Adrenal gland (tissue), 12 donors: ENCODE data around the gene ULBP1. TPM values are rescaled to one million over a fixed set of nuclear protein-coding genes. Genes with fewer than 3 reads are reported as not detected.
A peak's percentile ranks its signal among the peaks of the same experiment; 100 is the strongest.

Experiments used
- DNase-seq, 7 donors: peaks; one replicate each; pipeline ENCODE4 v3.0.0-alpha.2; 2019 to 2020
- H3K27ac ChIP-seq, 5 donors: fragments of 200-600 bp; sonication (generic) in 4 of 5; 1 replicate in 3 of 5; 2 replicates in 2 of 5; pipeline versions ENCODE4 v1.5.1 to v1.8.0; 2016 to 2020; ENCODE audit warnings: mild to moderate bottlenecking in 1 of 5
- H3K27me3 ChIP-seq: fragments of 200-600 bp; 2 replicates; pipeline ENCODE4 v1.8.0; 2021
- H3K36me3 ChIP-seq, 2 donors: fragments of 200-600 bp; replicated peaks in 1 of 2; 1 replicate in 1 of 2; 2 replicates in 1 of 2; pipeline versions ENCODE4 v1.5.1 to v1.8.0; 2018 to 2022
- H3K4me1 ChIP-seq, 2 donors: fragments of 200-600 bp; replicated peaks in 1 of 2; 1 replicate in 1 of 2; 2 replicates in 1 of 2; pipeline versions ENCODE4 v1.5.1 to v1.8.0; 2018 to 2021
- H3K4me3 ChIP-seq, 4 donors: fragments of 200-600 bp; sonication (generic) in 3 of 4; one replicate each; pipeline ENCODE4 v1.5.1; 2016 to 2018
- H3K9me3 ChIP-seq, 3 donors: fragments of 200-600 bp; sonication (generic) in 1 of 3; replicated peaks in 1 of 3; 1 replicate in 2 of 3; 2 replicates in 1 of 3; pipeline versions ENCODE4 v1.5.1 to v1.8.0; 2016 to 2021
- CTCF ChIP-seq, 6 experiments: fragments of 450-650 bp in 4 of 6; fragments of 200-600 bp in 2 of 6; sonication (generic) in 1 of 6; IDR thresholded peaks; 1 replicate in 5 of 6; 2 replicates in 1 of 6; pipeline versions ENCODE4 v1.5.1 to v1.8.0; 2016 to 2021; ENCODE audit warnings: antibody characterized with exemption in 6 of 6, mild to moderate bottlenecking in 2 of 6, moderate library complexity in 1 of 6
- POLR2A ChIP-seq, 2 donors: fragments of 450-650 bp; IDR thresholded peaks; one replicate each; pipeline ENCODE4 v1.6.1; 2017; ENCODE audit warnings: antibody characterized with exemption in 2 of 2, mild to moderate bottlenecking in 2 of 2, moderate library complexity in 1 of 2
- WGBS, 4 donors: extraction: QIAGEN DNeasy Blood & Tissue Kit in 2 of 4; methylation state at CpG; one replicate each; pipeline versions ENCODE4 v1.1.5 to v1.1.7; 2013 to 2017; 5-methylcytosine and 5-hydroxymethylcytosine counted together
- intact Hi-C, 2 donors: fragments of 100-400 bp; cut with DNase I; formaldehyde crosslinking; loops; one replicate each; pipeline versions ENCODE4 v1.14.1 to v1.15.0; 2022 to 2023
- polyA plus RNA-seq, 3 donors: library from polyadenylated mRNA; stranded (reverse); fragments of 200-250 nt in 2 of 3; fragments of 350-450 nt in 1 of 3; fragmentation: Illumina TruSeq in 1 of 3; extraction: RNeasy Lipid Tissue Mini Kit (QIAGEN cat#74804) in 1 of 3; gene quantifications; one replicate each; pipeline ENCODE4 v1.2.3, GENCODE V29; 2013 to 2014
- total RNA-seq, 9 donors: library from RNA; depleted of rRNA in 4 of 9; stranded (reverse); fragments of >200 nt in 4 of 9; fragments of 120-200 nt in 1 of 9; fragmentation: NEBNext Ultra II Directional in 1 of 9; extraction: Animal tissue kit (Norgen Biotek cat#: 25700) in 1 of 9; gene quantifications; one replicate each; pipeline versions ENCODE4 v1.1.0 to v1.2.4, GENCODE V29; 2013 to 2023
- donor health status: healthy with polysubstance abuse.
- donor health status: Bipolar disorder and iron deficiency.
- donor health status: DM: yes; HTN: yes; CAD: no.
- donor health status: DM: no; HTN: no; CAD: no.
- donor health status: DM: no; HTN: no; CAD: no.
- donor health status: DM: yes; HTN: yes; CAD: no.

Gene ULBP1
- total and polyA plus RNA-seq, 12 donors, result 0.03 to 0.88 (median 0.28) TPM; not detected in 4

DNA sequence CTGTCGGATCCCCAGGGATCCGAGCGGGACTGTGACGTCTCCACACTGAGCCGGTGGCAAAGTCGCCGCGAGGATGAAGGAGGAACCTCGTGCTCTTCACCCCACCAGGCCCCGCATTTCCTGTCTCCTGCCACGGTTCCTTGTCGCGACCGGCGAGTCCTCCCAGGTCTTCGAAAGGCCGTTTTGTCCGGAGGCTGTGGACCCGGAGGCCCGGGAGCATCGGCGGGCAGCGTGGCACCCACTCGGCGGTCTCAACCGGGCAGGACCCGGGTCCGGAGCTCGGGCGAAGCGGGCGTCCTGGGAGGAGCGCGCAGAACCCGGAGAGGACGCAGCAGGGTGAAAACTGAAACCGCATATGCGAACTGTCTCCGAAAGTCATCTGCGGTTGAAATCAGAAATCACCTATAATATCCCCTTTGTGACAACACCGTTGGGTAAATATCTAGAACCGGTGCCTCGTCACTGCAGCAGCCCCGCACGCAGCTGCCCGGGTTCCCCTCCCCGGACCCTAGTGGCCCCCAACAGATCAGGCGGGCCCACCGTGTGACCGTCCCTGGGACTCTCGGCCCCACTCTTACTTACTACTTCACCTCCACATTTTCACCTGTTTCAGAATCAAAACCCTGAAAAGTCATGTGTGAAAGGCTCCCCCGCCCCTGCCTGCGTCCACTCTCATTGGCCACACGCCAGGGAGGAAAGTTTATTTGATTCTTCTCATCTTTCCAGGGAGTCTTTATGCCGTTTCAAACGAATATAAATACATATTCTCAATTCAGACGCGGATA is 25.0 kb upstream of the ULBP1 start:
- DNase-seq, result peak in 1 of 7 donors; percentile 25
- no peak overlapping the region for H3K27ac ChIP-seq

DNA sequence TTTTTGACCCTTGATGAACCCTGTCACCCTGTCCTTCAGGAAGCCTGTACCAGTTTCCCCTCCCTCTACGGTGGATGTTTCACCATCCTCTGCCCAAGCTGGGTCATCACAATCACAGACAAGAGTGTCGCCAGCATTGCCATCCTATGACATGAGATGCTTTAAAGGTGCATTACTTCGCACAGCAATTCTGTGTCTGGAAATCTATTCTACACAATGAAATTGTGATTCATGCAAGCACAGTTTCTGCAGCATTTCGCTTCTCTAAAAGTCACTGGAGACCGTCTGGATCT is 24.4 kb upstream of the ULBP1 start:
- H3K4me1 ChIP-seq, result peaks cover 7 to 27% of the 10 kb centered on the region in 2 donors
- H3K9me3 ChIP-seq, result no peaks in the 10 kb centered on the region
- intact Hi-C loops, result loop anchor here in 1 of 2 donors (5.0 kb wide), 1 partner anchor 78 kb away; no protein-coding TSS in a partner anchor
- peaks cover 63% of the 10 kb centered on the region for H3K27me3 ChIP-seq
- 30 to 41% (median 35%) methylated on average over 5 of the region's 5 CpGs for WGBS, 4 donors
- H3K27ac ChIP-seq, result no peak overlapping the region
- H3K36me3 ChIP-seq, result no peaks in the 10 kb centered on the region
- H3K4me3 ChIP-seq, result no peak overlapping the region
- DNase-seq, result no peak
- TF ChIP-seq CTCF (IDR thresholded peaks at IDR 0.05), result no peak
- TF ChIP-seq POLR2A (IDR thresholded peaks at IDR 0.05), result no peak

More for the DNA sequence above, 25.0 kb upstream of the ULBP1 start:
- Histone ChIP-seq H3K9me3 (no peaks in the 10 kb centered on the region), H3K4me1 (peaks cover 7 to 27% of the 10 kb centered on the region in 2 donors), H3K4me3 (peak overlapping the region in 1 of 4 donors; percentile 65), H3K36me3 (no peaks in the 10 kb centered on the region), H3K27me3 (peaks cover 63% of the 10 kb centered on the region)
- 1 to 2% (median 1%) methylated on average over 33 to 58 of the region's 58 CpGs for WGBS, 4 donors
- TF ChIP-seq CTCF (IDR thresholded peaks at IDR 0.05) (no peak), POLR2A (IDR thresholded peaks at IDR 0.05) (no peak)
- intact Hi-C loops, result loop anchor here in 1 of 2 donors (5.0 kb wide), 1 partner anchor 79 kb away; no protein-coding TSS in a partner anchor

GRCh38 chr6:149939909-149940671 is 23.7 kb upstream of the ULBP1 start:
- Histone ChIP-seq H3K4me3 (no peak overlapping the region), H3K9me3 (no peaks in the 10 kb centered on the region), H3K36me3 (no peaks in the 10 kb centered on the region), H3K27me3 (peaks cover 57% of the 10 kb centered on the region), H3K4me1 (peaks cover 7 to 27% of the 10 kb centered on the region in 2 donors), H3K27ac (no peak overlapping the region)
- no peak for TF ChIP-seq CTCF (IDR thresholded peaks at IDR 0.05)
- no peak for TF ChIP-seq POLR2A (IDR thresholded peaks at IDR 0.05)
- intact Hi-C loops, result loop anchor here in 1 of 2 donors (5.0 kb wide), 1 partner anchor 77 kb away; no protein-coding TSS in a partner anchor
- 21 to 32% (median 27%) methylated on average over 3 to 6 of the region's 6 CpGs for WGBS, 4 donors
- DNase-seq, result peak in 2 of 7 donors; percentile 12 to 37

GRCh38 chr6:149940672-149940982 is 23.1 kb upstream of the ULBP1 start:
- H3K4me1 ChIP-seq, result peaks cover 7 to 27% of the 10 kb centered on the region in 2 donors
- H3K27me3 ChIP-seq, result peaks cover 52% of the 10 kb centered on the region
- intact Hi-C loops, result no loop called here
- peak in 2 of 7 donors; percentile 12 to 43 for DNase-seq
- no peak overlapping the region for H3K4me3 ChIP-seq
- H3K9me3 ChIP-seq, result no peaks in the 10 kb centered on the region
- no peaks in the 10 kb centered on the region for H3K36me3 ChIP-seq
- TF ChIP-seq CTCF (IDR thresholded peaks at IDR 0.05) (no peak), POLR2A (IDR thresholded peaks at IDR 0.05) (no peak)
- 18 to 48% (median 37%) methylated on average over 4 to 6 of the region's 6 CpGs for WGBS, 4 donors
- no peak overlapping the region for H3K27ac ChIP-seq
